Eye (tissue), 1 donor: ENCODE results near the gene SHMT1.
"Not testable (repeated sequence)": the region's sequence is repeated elsewhere in the genome, so short reads cannot be mapped to it uniquely, and the experiment has no call there.

ENCODE experiments used
- DNase-seq: peaks from one replicate; pipeline ENCODE4 v3.0.0-alpha.2; 2015

SHMT1 gene

GRCh38 chr17:18324140-18325050 is 39.0 kb downstream of the SHMT1 start:
- DNase-seq: no peak

- no peak for DNase-seq
Measured at GRCh38 chr17:18323507-18324139, 39.7 kb downstream of the SHMT1 start.

DNA sequence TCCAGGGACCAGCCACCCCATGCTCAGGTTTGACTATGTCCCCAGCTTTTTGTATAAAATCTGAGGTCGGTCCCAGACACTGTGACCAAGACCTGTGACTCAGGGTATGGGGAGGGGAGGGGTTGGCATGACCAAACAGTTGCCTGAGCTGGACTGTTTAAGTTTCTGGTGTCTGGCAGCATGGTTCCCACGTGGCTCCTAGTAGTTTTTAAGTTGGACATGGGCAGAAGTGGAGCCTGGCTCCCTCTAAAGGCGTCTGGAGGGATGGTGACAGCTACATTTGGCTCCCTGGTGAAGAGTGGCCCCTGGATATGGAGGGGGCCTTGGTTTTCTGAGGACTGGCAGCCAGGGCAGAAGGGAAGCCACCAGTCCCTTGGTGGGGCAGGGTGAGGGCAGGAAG is 40.3 kb downstream of the SHMT1 start:
- no peak for DNase-seq

- DNase-seq: no peak
Measured at GRCh38 chr17:18322522-18322921, 40.8 kb downstream of the SHMT1 start.

DNA sequence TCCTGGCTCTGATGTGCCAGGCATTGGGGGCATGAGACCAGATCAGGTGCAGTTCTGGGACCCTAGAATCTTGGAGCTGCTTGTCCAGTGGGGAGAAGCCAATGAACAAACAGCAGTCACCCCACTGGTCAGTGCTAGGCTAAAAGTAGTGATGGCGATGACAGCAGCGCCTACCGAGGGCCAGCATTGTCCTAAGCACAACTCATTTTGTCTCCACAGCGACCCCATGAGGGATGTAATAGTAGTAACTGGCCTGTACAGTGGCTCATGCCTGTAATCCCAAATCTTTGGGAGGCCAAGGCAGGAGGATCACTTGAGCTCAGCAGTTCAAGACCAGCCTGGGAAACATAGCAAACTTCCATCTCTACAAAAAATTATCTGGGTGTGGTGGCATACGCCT is 42.0 kb downstream of the SHMT1 start:
- no peak for DNase-seq

DNA sequence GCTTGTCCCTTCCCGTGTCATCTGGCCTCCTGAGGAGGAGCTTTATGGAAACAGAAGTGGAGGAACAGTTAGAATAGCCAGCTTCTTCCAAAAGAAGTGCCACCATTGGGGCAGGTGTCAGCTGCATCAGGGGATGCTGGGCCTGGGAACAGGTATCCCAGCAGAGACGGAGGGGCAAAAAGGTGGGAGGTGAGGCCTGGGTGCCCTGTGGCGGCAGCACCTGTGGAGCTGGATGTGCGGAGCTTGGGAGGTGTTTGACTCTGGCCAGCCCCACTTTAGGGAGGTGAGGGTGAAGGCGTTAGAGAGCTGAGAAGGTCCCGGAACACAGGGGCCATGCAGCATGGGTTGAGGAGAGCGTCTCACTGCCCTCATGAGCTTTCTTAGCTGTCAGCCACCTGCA is 43.0 kb downstream of the SHMT1 start:
- DNase-seq: no peak

DNA sequence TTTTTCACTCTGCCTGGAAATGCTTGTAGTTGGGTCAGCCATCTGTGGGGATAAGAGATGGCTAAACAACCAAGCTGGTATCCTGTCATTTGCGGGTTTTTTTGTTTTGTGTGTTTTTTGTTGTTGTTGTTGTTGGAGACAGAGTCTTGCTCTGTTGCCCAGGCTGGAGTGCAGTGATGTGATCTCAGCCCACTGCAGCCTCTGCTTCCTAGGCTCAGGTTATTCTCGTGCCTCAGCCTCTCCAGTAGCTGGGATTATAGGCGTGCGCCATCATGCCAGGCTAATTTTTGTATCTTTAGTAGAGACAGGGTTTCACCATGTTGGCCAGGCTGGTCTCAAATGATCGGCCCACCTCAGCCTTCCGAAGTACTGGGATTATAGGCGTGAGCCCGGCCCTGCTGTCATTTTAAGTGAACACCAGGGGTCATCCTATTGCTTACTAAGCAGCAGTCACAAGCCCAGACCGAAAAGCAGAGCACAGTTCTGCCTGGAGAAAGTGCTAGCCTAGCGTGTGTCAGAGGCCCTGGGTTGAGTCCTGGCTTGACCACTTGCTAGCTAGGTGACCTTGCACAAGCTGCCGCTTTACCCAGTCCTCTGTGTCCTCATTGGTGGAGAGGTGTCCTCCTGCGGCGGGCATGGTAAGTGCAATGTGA is 43.6 kb downstream of the SHMT1 start:
- DNase-seq: peak; percentile 63

DNA sequence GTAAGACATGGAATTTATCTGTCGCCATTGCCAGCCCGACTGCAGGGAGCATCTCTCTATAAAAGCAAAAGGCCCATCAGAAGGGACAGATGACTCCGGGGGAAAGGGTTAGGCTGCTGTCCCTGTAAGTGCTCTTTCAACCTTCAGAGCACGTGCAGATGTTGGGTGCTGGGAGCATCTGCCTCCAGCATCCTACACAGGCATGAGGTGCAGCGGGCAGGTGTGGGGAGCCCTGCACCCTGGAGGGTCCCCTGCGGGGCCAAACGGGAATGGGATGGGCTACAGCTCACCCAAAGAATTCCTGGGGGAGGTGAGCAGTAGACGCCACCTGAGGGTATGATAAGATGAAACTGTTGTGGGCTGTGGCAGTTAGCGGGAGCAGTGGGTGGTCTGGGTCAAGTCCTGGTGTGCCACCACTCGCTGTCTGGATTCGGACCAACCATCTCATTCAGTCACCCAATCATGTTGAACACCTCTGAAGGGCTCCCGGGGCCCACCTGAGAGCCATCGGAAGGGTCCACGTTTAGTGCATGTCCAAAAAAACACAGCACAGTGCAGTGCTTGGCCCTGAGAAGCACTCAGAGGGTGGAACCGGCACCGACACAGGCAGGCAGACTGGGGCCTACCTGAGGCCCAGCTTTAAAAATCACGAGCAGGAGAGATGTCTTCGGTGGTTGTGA is 44.4 kb downstream of the SHMT1 start:
- DNase-seq: no peak

DNA sequence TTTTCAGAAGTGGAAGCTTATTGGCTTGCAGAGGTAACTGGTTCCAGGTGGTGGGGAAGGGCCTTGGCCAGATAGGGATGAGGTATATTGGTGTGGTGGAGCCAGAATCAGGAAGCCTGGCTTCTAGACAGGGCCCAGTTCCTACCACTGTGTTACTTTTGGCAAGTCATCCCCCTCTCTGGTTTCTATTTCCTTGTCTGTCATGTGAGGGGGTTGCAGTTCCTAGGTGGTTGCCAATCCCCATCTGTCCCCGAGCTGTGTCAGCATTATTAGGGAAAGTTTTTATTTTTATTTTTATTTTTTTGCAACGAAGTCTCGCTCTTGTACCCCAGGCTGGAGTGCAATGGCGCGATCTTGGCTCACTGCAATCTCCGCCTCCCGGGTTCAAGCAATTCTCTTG is 45.2 kb downstream of the SHMT1 start:
- DNase-seq: no peak

GRCh38 chr17:18315961-18316360 is 47.4 kb downstream of the SHMT1 start:
- no peak for DNase-seq

DNA sequence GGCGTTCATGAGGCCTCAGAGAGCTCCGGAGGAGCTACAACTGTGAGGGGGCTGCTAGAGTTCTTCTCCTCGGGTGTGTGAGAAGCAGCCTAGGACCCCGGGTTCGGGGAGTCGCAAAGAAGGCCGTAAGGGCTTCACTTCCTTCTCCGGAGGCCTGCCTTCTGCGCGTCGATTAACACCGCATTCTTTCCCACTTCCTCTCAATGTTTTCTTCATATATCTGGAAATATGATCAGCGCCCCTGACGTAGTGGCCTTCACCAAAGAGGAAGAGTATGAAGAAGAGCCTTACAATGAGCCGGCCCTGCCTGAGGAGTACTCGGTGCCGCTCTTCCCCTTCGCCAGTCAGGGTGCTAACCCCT is 47.8 kb downstream of the SHMT1 start:
- no peak for DNase-seq

DNA sequence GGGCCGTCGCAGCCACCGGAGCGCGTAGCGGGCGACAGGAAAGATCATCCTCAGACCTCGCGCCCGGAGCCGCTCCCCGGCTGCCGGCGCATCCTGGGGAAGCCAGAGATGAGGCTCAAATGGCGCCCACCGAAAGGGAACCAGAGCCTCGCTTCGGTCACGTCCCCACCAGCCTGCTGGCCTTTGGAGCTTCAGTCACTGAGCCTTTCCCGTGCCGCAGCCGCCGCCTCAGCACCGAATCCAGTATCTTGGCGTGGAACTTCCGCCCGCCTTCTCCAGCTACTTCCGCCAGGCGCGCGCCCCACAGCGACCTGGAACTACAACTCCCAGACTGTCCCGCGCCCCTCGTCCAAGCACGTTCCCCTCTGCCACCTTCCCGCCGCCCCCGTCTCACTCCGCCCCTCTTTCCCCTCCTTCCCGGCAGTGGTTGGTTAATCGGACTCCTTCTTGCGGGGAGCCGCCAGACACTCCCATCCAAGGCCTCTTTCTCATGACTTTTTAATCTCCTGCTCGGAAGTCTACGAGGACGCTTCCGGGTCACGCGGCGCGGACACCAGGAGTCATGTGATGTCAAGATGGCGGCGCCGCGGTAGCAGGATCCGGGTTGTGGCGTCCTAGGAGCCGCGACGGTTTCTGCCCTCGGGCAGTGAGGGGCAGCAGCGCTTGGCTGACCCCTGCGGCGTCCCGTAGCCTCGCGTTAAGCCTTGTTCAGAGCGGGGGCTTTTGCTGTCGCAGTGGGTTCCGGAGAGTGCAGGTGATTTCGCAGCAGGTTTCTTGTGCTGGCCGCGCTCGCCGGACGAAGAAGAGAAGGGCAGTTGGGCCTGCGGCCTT is 48.4 kb downstream of the SHMT1 start, which contains the start of the genes SMCR8 and TOP3A:
SMCR8 (plus strand) TSS at position 563 of the 831 bp plus-strand sequence. CDS start 497 bp downstream, outside the sequence.
TOP3A (minus strand) TSS at position 264 of the 831 bp plus-strand sequence; CDS start at position 48, 216 bp downstream.
- DNase-seq: peak; percentile 98

DNA sequence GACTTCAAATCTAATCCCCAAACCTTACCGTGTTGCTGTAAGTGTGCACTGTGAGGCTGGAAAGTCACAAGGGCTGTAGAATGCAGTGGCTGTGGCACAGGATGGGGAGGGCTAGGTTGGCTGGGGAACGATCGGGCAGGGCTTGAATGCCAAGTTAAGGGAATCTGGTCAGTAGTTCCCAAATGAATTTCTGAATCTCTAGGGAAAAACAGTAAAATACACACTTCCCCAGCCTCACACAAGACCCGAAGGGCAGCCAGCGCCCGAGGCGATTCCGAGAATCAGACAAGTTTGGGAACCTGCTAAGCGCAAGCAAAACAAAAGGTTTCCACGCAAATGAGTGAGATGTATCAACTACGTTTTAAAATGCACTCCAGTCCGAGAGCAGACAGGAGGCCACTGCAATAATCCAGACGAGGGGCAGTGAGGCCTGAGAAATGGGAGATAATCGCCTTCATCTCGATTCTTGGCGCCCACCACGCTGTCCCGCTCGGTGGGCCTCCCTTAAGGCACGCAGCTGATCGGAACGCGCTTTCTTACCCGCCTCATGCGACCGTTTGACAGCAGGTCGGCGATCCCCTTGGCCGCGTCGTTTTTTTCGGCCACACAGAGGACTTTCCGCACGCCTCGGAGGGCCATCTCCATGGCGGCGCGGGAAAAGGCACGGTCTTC is 49.2 kb downstream of the SHMT1 start:
- no peak for DNase-seq

DNA sequence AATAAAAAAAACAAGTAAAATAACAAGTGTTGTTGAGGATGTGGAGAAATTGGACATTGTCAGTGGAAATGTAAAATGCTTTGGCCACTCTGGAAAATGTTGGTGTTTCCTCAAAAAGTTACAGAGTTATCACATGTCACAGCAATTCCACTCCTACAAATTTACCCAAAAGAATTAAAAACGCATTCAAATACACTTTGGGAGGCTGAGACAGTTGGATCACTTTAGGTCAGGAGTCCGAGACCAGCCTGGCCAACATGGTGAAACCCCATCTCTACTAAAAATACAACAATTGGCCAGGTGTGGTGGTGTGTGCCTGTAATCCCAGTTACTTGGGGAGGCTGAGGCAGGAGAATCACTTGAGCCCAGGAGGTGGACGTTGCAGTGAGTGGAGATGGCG is 54.1 kb downstream of the SHMT1 start:
- no peak for DNase-seq

DNA sequence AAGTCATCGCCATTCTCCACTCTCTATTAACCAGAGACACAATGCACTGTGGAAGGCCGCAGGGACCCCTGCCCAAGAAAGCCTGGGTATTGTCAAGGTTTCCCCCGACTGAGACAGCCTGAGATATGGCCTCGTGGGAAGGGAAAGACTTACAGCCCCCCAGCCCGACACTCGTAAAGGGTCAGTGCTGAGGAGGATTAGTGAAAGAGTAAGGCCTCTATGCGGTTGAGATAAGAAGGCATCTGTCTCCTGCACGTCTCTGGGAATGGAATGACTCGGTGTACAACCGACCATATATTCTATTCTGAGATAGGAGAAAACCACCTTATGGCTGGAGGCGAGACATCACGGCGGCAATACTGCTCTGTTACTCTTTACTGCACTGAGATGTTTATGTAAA is 60.1 kb downstream of the SHMT1 start:
- not testable (repeated sequence) for DNase-seq

GRCh38 chr17:18300725-18301480 is 62.4 kb downstream of the SHMT1 start:
- DNase-seq: no peak

DNA sequence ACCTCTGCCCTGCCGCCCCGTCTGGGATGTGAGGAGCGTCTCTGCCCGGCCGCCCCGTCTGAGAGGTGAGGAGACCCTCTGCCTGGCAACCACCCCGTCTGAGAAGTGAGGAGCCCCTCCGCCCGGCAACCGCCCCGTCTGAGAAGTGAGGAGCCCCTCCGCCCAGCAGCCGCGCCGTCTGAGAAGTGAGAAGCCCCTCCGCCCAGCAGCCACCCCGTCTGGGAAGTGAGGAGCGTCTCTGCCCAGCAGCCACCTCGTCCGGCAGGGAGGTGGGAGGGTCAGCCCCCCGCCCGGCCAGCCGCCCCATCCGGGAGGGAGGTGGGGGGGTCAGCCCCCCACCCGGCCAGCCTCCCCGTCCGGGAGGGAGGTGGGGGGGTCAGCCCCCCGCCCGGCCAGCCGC is 65.3 kb downstream of the SHMT1 start:
- not testable (repeated sequence) for DNase-seq

- no peak for DNase-seq
Measured at GRCh38 chr17:18291718-18292540, 71.4 kb downstream of the SHMT1 start.

DNA sequence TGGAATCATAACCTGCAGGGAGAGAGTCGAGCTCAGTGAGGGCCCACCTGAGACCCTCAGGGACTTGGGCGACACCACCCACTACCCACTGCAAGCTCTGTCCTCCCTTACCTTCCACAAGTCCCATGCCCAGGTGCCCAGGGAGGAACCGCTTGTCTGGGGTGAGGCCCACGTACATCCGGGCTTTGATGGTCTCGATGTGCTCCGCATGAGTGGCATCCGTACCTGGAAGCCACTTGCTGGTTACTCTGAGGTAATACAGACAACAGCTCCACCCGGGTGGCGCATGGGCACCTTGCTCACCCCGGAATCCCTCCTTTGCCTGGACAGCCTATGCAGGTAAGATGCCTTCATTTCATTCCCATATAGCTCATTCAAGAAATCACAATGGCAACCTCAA is 78.1 kb downstream of the SHMT1 start:
- no peak for DNase-seq

- DNase-seq: no peak
Measured at GRCh38 chr17:18281788-18282187, 81.6 kb downstream of the SHMT1 start.
